Brain pericyte (primary cell): ENCODE data around the gene DRD3.
A peak's percentile ranks its signal among the peaks of the same experiment; 100 is the strongest.

Source experiments
- DNase-seq: peaks from one replicate; pipeline ENCODE4 v3.0.0-alpha.2; 2012; ENCODE audit warnings: low read depth, low spot score

DRD3 gene

GRCh38 chr3:114120211-114120610 lies 58.6 kb downstream of the DRD3 start:
- DNase-seq: no peak

GRCh38 chr3:114119776-114120175 lies 59.1 kb downstream of the DRD3 start:
- DNase-seq: no peak

GRCh38 chr3:114115143-114115542 lies 63.7 kb downstream of the DRD3 start:
- DNase-seq: no peak

- DNase-seq: no peak
These were observed 64.1 kb downstream of the DRD3 start for GRCh38 chr3:114114719-114115118.

- no peak for DNase-seq
These were observed 66.2 kb downstream of the DRD3 start for GRCh38 chr3:114112696-114113095.

- DNase-seq: no peak
These were observed 67.6 kb downstream of the DRD3 start for GRCh38 chr3:114111060-114111770.

GRCh38 chr3:114110439-114110838 lies 68.4 kb downstream of the DRD3 start:
- no peak for DNase-seq

GRCh38 chr3:114108137-114108536 lies 70.7 kb downstream of the DRD3 start:
- DNase-seq: no peak

- DNase-seq: no peak
These were observed 74.4 kb downstream of the DRD3 start for GRCh38 chr3:114104414-114104813.

- no peak for DNase-seq
These were observed 75.0 kb downstream of the DRD3 start for GRCh38 chr3:114103858-114104257.

- no peak for DNase-seq
These were observed 75.7 kb downstream of the DRD3 start for GRCh38 chr3:114103181-114103580.

- DNase-seq: no peak
These were observed 77.8 kb downstream of the DRD3 start for GRCh38 chr3:114101101-114101500.

- no peak for DNase-seq
These were observed 83.1 kb downstream of the DRD3 start for GRCh38 chr3:114095796-114096195.

- DNase-seq: peak; percentile 31
These were observed 85.3 kb downstream of the DRD3 start for GRCh38 chr3:114093596-114093995.

- no peak for DNase-seq
These were observed 85.9 kb downstream of the DRD3 start for GRCh38 chr3:114093016-114093380.

GRCh38 chr3:114092151-114093015 lies 86.5 kb downstream of the DRD3 start:
- DNase-seq: no peak

GRCh38 chr3:114089675-114090074 lies 89.2 kb downstream of the DRD3 start:
- no peak for DNase-seq

GRCh38 chr3:114086356-114086755 lies 92.5 kb downstream of the DRD3 start:
- DNase-seq: no peak

GRCh38 chr3:114083112-114083511 lies 95.7 kb downstream of the DRD3 start:
- DNase-seq: no peak

- DNase-seq: no peak
These were observed 97.8 kb downstream of the DRD3 start for GRCh38 chr3:114081037-114081436.

- DNase-seq: no peak
These were observed 98.7 kb downstream of the DRD3 start for GRCh38 chr3:114080201-114080600.

- no peak for DNase-seq
These were observed 99.1 kb downstream of the DRD3 start for GRCh38 chr3:114079761-114080160.

GRCh38 chr3:114078126-114078525 lies 100.7 kb downstream of the DRD3 start:
- DNase-seq: no peak
